Psoas muscle (tissue), 8 donors: ENCODE data around the gene CA5A. TPM values are rescaled to one million over a fixed set of nuclear protein-coding genes. Genes with fewer than 3 reads are reported as not detected.
A peak's percentile ranks its signal among the peaks of the same experiment; 100 is the strongest.
"Not testable (repeated sequence)": the region's sequence is repeated elsewhere in the genome, so short reads cannot be mapped to it uniquely, and the experiment has no call there.

Experiments used
- ATAC-seq, 4 donors: fragments of 200-7000 bp; cut with Tn5 transposase; one replicate each; pipeline ENCODE4 v1.9.1; 2020; ENCODE audit warnings: moderate library complexity in 3 of 4, mild to moderate bottlenecking in 2 of 4
- DNase-seq, 2 donors: peaks; one replicate each; pipeline ENCODE4 v3.0.0-alpha.2; 2020
- H3K27ac ChIP-seq: fragments of 200-600 bp; one replicate; pipeline ENCODE4 v1.8.0; 2022
- H3K27me3 ChIP-seq, 3 donors: fragments of 200-600 bp in 1 of 3; one replicate each; pipeline versions ENCODE4 v1.6.1 to v1.8.0; 2013 to 2022; ENCODE audit warnings: low read length in 2 of 3, mild to moderate bottlenecking in 2 of 3, moderate library complexity in 1 of 3; ENCODE audit not compliant: insufficient read depth in 3 of 3
- H3K36me3 ChIP-seq, 2 donors: fragments of 200-600 bp in 1 of 2; one replicate each; pipeline versions ENCODE4 v1.6.1 to v1.8.0; 2013 to 2022; ENCODE audit warnings: low read depth in 1 of 2, mild to moderate bottlenecking in 1 of 2, moderate library complexity in 1 of 2; ENCODE audit not compliant: insufficient read depth in 1 of 2
- H3K4me1 ChIP-seq: fragments of 200-600 bp; one replicate; pipeline ENCODE4 v1.8.0; 2022
- H3K4me3 ChIP-seq: fragments of 200-600 bp; one replicate; pipeline ENCODE4 v1.8.0; 2022; ENCODE audit warnings: mild to moderate bottlenecking
- H3K9me3 ChIP-seq: fragments of 200-600 bp; one replicate; pipeline ENCODE4 v1.8.0; 2022
- CTCF ChIP-seq: fragments of 200-600 bp; IDR thresholded peaks from one replicate; pipeline ENCODE4 v1.8.0; 2022; ENCODE audit warnings: antibody characterized with exemption
- WGBS, 3 donors: extraction: QIAGEN DNeasy Blood & Tissue Kit; methylation state at CpG; one replicate each; pipeline versions ENCODE4 v1.1.6 to v1.1.7; 2013; 5-methylcytosine and 5-hydroxymethylcytosine counted together
- intact Hi-C, 2 donors: fragments of 100-400 bp; cut with DNase I; formaldehyde crosslinking; loops; one replicate each; pipeline versions ENCODE4 v1.11.0 to v1.14.2; 2022
- polyA plus RNA-seq, 3 donors: library from polyadenylated mRNA; stranded (reverse); fragments of 200-250 nt; gene quantifications; one replicate each; pipeline ENCODE4 v1.2.3, GENCODE V29; 2013
- total RNA-seq, 4 donors: library from RNA; stranded (reverse); fragmentation: NEBNext Ultra II Directional in 2 of 4; extraction: Animal tissue kit (Norgen Biotek cat#: 25700) in 2 of 4; gene quantifications; one replicate each; pipeline versions ENCODE4 v1.2.1 to v1.2.4, GENCODE V29; 2021 to 2023
- donor health status: healthy with polysubstance abuse.
- donor health status: DM: no; HTN: no; CAD: no; lungs with moderate emphysema.
- donor health status: Bipolar disorder and iron deficiency.
- donor health status: healthy.
- donor health status: DM: yes; HTN: yes; CAD: no.
- donor health status: DM: no; HTN: no; CAD: no.
- donor health status: DM: no; HTN: no; CAD: no.
- donor health status: DM: yes; HTN: yes; CAD: no.

Gene CA5A
- total and polyA plus RNA-seq, 7 donors = 0.12 TPM; not detected in 6

GRCh38 chr16:87938412-87938949 is 2.2 kb upstream of the CA5A start:
- ATAC-seq (no peak), DNase-seq (peak in 1 of 2 donors; percentile 9)
- no peak for TF ChIP-seq CTCF
- no peak overlapping the region for H3K27ac ChIP-seq
- WGBS, 3 donors = 87 to 97% (median 92%) methylated on average over 4 of the region's 4 CpGs
- intact Hi-C loops = no loop called here
- no peak overlapping the region for H3K4me3 ChIP-seq
- peaks cover 0 to 5% (median 0%) of the 10 kb centered on the region in 3 donors for H3K27me3 ChIP-seq
- H3K4me1 ChIP-seq = no peaks in the 10 kb centered on the region
- H3K9me3 ChIP-seq = no peaks in the 10 kb centered on the region
- no peaks in the 10 kb centered on the region for H3K36me3 ChIP-seq

- H3K27ac ChIP-seq, H3K36me3 ChIP-seq, ATAC-seq, DNase-seq, H3K9me3 ChIP-seq, H3K4me1 ChIP-seq, intact Hi-C loops, H3K4me3 ChIP-seq, H3K27me3 ChIP-seq: not testable (repeated sequence)
- WGBS, 3 donors = 84 to 87% (median 87%) methylated on average over 7 of the region's 7 CpGs
Measured at GRCh38 chr16:87937231-87937542, 858 bp upstream of the CA5A start.

- ATAC-seq, H3K9me3 ChIP-seq, H3K27me3 ChIP-seq, H3K36me3 ChIP-seq, H3K4me3 ChIP-seq, H3K4me1 ChIP-seq, H3K27ac ChIP-seq, DNase-seq, intact Hi-C loops: not testable (repeated sequence)
- 80 to 84% (median 83%) methylated on average over 14 of the region's 14 CpGs for WGBS, 3 donors
Measured at GRCh38 chr16:87936016-87936374, 334 bp downstream of the CA5A start.

GRCh38 chr16:87934752-87935425 is 1.4 kb downstream of the CA5A start:
- H3K4me1 ChIP-seq, DNase-seq, H3K36me3 ChIP-seq, H3K4me3 ChIP-seq, H3K27ac ChIP-seq, H3K27me3 ChIP-seq, intact Hi-C loops, ATAC-seq, H3K9me3 ChIP-seq: not testable (repeated sequence)
- 76 to 86% (median 85%) methylated on average over 17 to 19 of the region's 19 CpGs for WGBS, 3 donors

- 69 to 77% (median 72%) methylated on average over 3 of the region's 3 CpGs for WGBS, 3 donors
Measured at GRCh38 chr16:87933140-87933495, 3.2 kb downstream of the CA5A start.

GRCh38 chr16:87932475-87933139 is 3.7 kb downstream of the CA5A start:
- intact Hi-C loops, H3K4me3 ChIP-seq, DNase-seq, H3K4me1 ChIP-seq, ATAC-seq, H3K27me3 ChIP-seq, H3K9me3 ChIP-seq, H3K27ac ChIP-seq, H3K36me3 ChIP-seq: not testable (repeated sequence)
- 91 to 92% (median 92%) methylated on average over 16 to 17 of the region's 17 CpGs for WGBS, 3 donors

More at GRCh38 chr16:87933140-87933495, 3.2 kb downstream of the CA5A start:
- Histone ChIP-seq H3K36me3 (no peaks in the 10 kb centered on the region), H3K27ac (no peak overlapping the region), H3K27me3 (peaks cover 0 to 3% (median 0%) of the 10 kb centered on the region in 3 donors), H3K4me3 (no peak overlapping the region), H3K9me3 (no peaks in the 10 kb centered on the region), H3K4me1 (no peaks in the 10 kb centered on the region)
- no peak for TF ChIP-seq CTCF
- ATAC-seq (no peak), DNase-seq (no peak)
- intact Hi-C loops = no loop called here
